GM12878 (cell line): ENCODE results near the gene R3HDM2. TPM values are rescaled to one million over a fixed set of nuclear protein-coding genes. Genes with fewer than 3 reads are reported as not detected.

Source experiments
- ATAC-seq: fragments of 200-7000 bp; cut with Tn5 transposase; 3 replicates; pipeline ENCODE4 v1.9.1; 2020; ENCODE audit warnings: mild to moderate bottlenecking, moderate library complexity
- BruUV-seq: library from RNA; stranded (reverse); fragments of 400-500 nt; replicated peaks from 2 replicates; lab custom pipeline; 2021; lab: Mats Ljungman, UMichigan
- CTCF ChIA-PET: fragments of 300-600 bp; sonication (Branson Sonifier 250); formaldehyde crosslinking; extraction: SDS; loops from one replicate; lab custom pipeline; 2021; ENCODE audit warnings: inconsistent platforms; lab: Yijun Ruan, JAX
- POLR2A ChIA-PET: fragments of 350-600 bp; formaldehyde crosslinking; extraction: SDS; loops from one replicate; lab custom pipeline; 2021; ENCODE audit warnings: inconsistent platforms; lab: Charles Lee
- RAD21 ChIA-PET: fragments of 300-600 bp; sonication (Branson Sonifier 250); formaldehyde crosslinking; loops from one replicate; lab custom pipeline; 2023; ENCODE audit warnings: antibody characterized with exemption; ENCODE audit not compliant: unreplicated experiment; lab: Charles Lee
- SMC1A ChIA-PET: fragments of 300-600 bp; sonication (Branson Sonifier 250); formaldehyde crosslinking; loops from one replicate; lab custom pipeline; 2023; ENCODE audit not compliant: unreplicated experiment, uncharacterized antibody; lab: Charles Lee
- DNase-seq: peaks from one replicate; pipeline ENCODE4 v3.0.0-alpha.2; 2011; ENCODE audit warnings: low read depth, low spot score
- FAIRE-seq: peaks from 3 replicates; lab custom pipeline; 2011; peaks lifted over from hg19 to GRCh38; lab: Jason Lieb, UNC
- H2AFZ ChIP-seq: 2 replicates; pipeline ENCODE4 v1.6.0; 2011; ENCODE audit warnings: low read depth, low read length, control low read depth; ENCODE audit not compliant: control insufficient read depth
- H3K27ac ChIP-seq: 2 replicates; pipeline ENCODE4 v1.5.1; 2011; ENCODE audit warnings: control low read depth; ENCODE audit not compliant: control insufficient read depth, insufficient read depth
- H3K27me3 ChIP-seq, 2 experiments: replicated peaks in 1 of 2; 2 replicates each; pipeline versions ENCODE4 v1.6.0 to v1.6.1; 2011; ENCODE audit warnings: low read length in 1 of 2; ENCODE audit not compliant: control insufficient read depth in 2 of 2, insufficient read depth in 2 of 2
- H3K36me3 ChIP-seq, 2 experiments: 2 replicates each; pipeline ENCODE4 v1.5.1; 2011; ENCODE audit warnings: low read length in 1 of 2; ENCODE audit not compliant: control insufficient read depth in 2 of 2, insufficient read depth in 2 of 2
- H3K4me1 ChIP-seq: 2 replicates; pipeline ENCODE4 v1.6.1; 2011; ENCODE audit warnings: mild to moderate bottlenecking, low read length, moderate library complexity, mixed read lengths; ENCODE audit not compliant: control insufficient read depth, insufficient read depth
- H3K4me2 ChIP-seq: 2 replicates; pipeline ENCODE4 v1.6.0; 2011; ENCODE audit warnings: control low read depth; ENCODE audit not compliant: control insufficient read depth, insufficient read depth
- H3K4me3 ChIP-seq: fragments of 200-600 bp; sonication (generic); 2 replicates; pipeline ENCODE4 v1.5.1; 2016
- H3K79me2 ChIP-seq: 2 replicates; pipeline ENCODE4 v1.6.0; 2011; ENCODE audit warnings: low read length; ENCODE audit not compliant: control insufficient read depth, insufficient read depth
- H3K9ac ChIP-seq: 2 replicates; pipeline ENCODE4 v1.8.0; 2011; ENCODE audit warnings: low read length, control low read depth, mixed read lengths; ENCODE audit not compliant: control insufficient read depth, insufficient read depth
- H3K9me3 ChIP-seq: replicated peaks from 3 replicates; pipeline ENCODE4 v1.5.1; 2011; ENCODE audit warnings: mild to moderate bottlenecking, low read length; ENCODE audit not compliant: control insufficient read depth, insufficient read depth
- H4K20me1 ChIP-seq: 2 replicates; pipeline ENCODE4 v1.6.0; 2011; ENCODE audit not compliant: control insufficient read depth, insufficient read depth
- ATF7 ChIP-seq: fragments of 450-650 bp; IDR thresholded peaks from 2 replicates; pipeline ENCODE4 v1.6.1; 2016; ENCODE audit warnings: low read depth, mild to moderate bottlenecking
- BCL11A ChIP-seq: IDR thresholded peaks from 2 replicates; pipeline ENCODE4 v1.6.1; 2011; ENCODE audit warnings: low read depth, low read length
- CEBPB ChIP-seq, 2 experiments: fragments of 150-350 bp in 1 of 2; IDR thresholded peaks; 2 replicates each; pipeline ENCODE4 v1.6.1; 2012 to 2014; ENCODE audit warnings: low read depth in 2 of 2, low read length in 2 of 2, borderline replicate concordance in 1 of 2, inconsistent platforms in 1 of 2
- CHD4 ChIP-seq: fragments of 200-600 bp; sonication (generic); IDR thresholded peaks from 2 replicates; pipeline ENCODE4 v1.6.1; 2016; ENCODE audit warnings: mild to moderate bottlenecking
- CREM ChIP-seq: IDR thresholded peaks from 2 replicates; pipeline ENCODE4 v1.6.1; 2014; ENCODE audit warnings: antibody characterized with exemption, low read depth
- EED ChIP-seq: sonication (generic); IDR thresholded peaks from 2 replicates; pipeline ENCODE4 v1.6.1; 2016; ENCODE audit warnings: antibody characterized with exemption, low read depth
- FOS ChIP-seq: IDR thresholded peaks from 3 replicates; pipeline ENCODE4 v1.6.1; 2011; ENCODE audit warnings: borderline replicate concordance; ENCODE audit not compliant: insufficient read length; ENCODE audit errors: extremely low read depth
- LARP7 ChIP-seq: fragments of 450-650 bp; IDR thresholded peaks from 2 replicates; pipeline ENCODE4 v1.6.1; 2017; ENCODE audit warnings: mild to moderate bottlenecking
- MEF2A ChIP-seq: IDR thresholded peaks from 2 replicates; pipeline ENCODE4 v1.6.1; 2011; ENCODE audit warnings: low read depth, mild to moderate bottlenecking, low read length, moderate library complexity; ENCODE audit not compliant: insufficient read depth
- REST ChIP-seq: IDR thresholded peaks from 2 replicates; pipeline ENCODE4 v1.6.1; 2012; ENCODE audit warnings: mild to moderate bottlenecking, low read depth, low read length
- RUNX3 ChIP-seq: IDR thresholded peaks from 2 replicates; pipeline ENCODE4 v1.6.1; 2012; ENCODE audit warnings: low read length, inconsistent platforms
- SIN3A ChIP-seq: IDR thresholded peaks from 2 replicates; pipeline ENCODE4 v1.6.1; 2012; ENCODE audit warnings: low read depth, low read length, improper control_type of control experiment
- SMAD1 ChIP-seq: fragments of 450-650 bp; IDR thresholded peaks from 2 replicates; pipeline ENCODE4 v1.6.1; 2018; ENCODE audit warnings: mild to moderate bottlenecking, low read depth; ENCODE audit not compliant: partially characterized antibody
- STAT3 ChIP-seq: IDR thresholded peaks from 2 replicates; pipeline ENCODE4 v1.6.1; 2011; ENCODE audit warnings: low read depth, low read length, improper control_type of control experiment
- WGBS: methylation state at CpG from one replicate; pipeline ENCODE4 v1.1.6; 2016; ENCODE audit warnings: low lambda C conversion rate; ENCODE audit not compliant: insufficient replicate concordance, insufficient coverage; ENCODE audit errors: missing lambda C conversion rate; 5-methylcytosine and 5-hydroxymethylcytosine counted together
- in situ Hi-C: fragments of 300-500 bp; cut with MboI; formaldehyde crosslinking; loops from 9 replicates; pipeline ENCODE4 v1.14.3; 2018; ENCODE audit warnings: mixed read lengths
- intact Hi-C: fragments of 100-400 bp; cut with micrococcal nuclease; formaldehyde crosslinking; loops from one replicate; pipeline ENCODE4 v1.14.2; 2022; ENCODE audit not compliant: unreplicated experiment
- polyA plus RNA-seq, 11 experiments: library from polyadenylated mRNA; depleted of rRNA in 4 of 11; unstranded in 6 of 11; stranded (reverse) in 5 of 11; fragments of >200 nt; fragmentation: Nextera tagmentation in 4 of 11; fragmentation: Illumina TruSeq in 1 of 11; extraction: Ambion mirVana in 4 of 11; extraction: Trizol in 1 of 11; gene quantifications; 1 replicate in 1 of 11; 2 replicates in 10 of 11; pipeline versions ENCODE4 v1.2.1 to v1.2.3, GENCODE V29; 2011 to 2016; ENCODE audit warnings: inconsistent platforms in 2 of 11, missing spikeins in 2 of 11, low read depth in 1 of 11
- total RNA-seq, 4 experiments: library from RNA; depleted of rRNA in 3 of 4; stranded (reverse); fragments of >200 nt in 3 of 4; fragmentation: Illumina TruSeq in 1 of 4; extraction: Trizol in 1 of 4; gene quantifications; 2 replicates each; pipeline versions ENCODE4 v1.2.1 to v1.2.3, GENCODE V29; 2013 to 2021

The R3HDM2 gene
- total and polyA plus RNA-seq, 10 of the 15 experiments (the other 5 are each of a cell fraction or from before 2014, with no cell fraction given): 4.6 to 26.1 (median 11.2) TPM

GRCh38 chr12:57237596-57237931, 193.3 kb downstream of the R3HDM2 start:
- Histone ChIP-seq H3K79me2 (no peaks in the 10 kb centered on the region), H3K36me3 (peaks cover 15% of the 10 kb centered on the region in 2 experiments; a peak in 3 of 4 replicates), H3K27me3 (peaks cover 5 to 8% of the 10 kb centered on the region in 2 experiments; a peak in 3 of 4 replicates), H2AFZ (no peak overlapping the region), H3K4me1 (peaks cover 38% of the 10 kb centered on the region), H3K9me3 (no peaks in the 10 kb centered on the region), H3K4me3 (no peak overlapping the region), H4K20me1 (0 out of 2 replicates have a peak, but pooled peaks cover 2% of the 10 kb centered on the region)
- ChIA-PET SMC1A (interaction anchor here (8.1 kb wide), 1 partner anchor 23 kb away, joined by 55 read pairs; no protein-coding TSS in a partner anchor), POLR2A (interaction anchor here (0.7 to 1.1 kb wide), 2 partner anchors 8 to 321 kb away, joined by 3 to 10 read pairs; partner anchors contain the start of gene SHMT2), RAD21 (interaction anchor here (0.6 to 4.6 kb wide), 6 partner anchors 8 to 223 kb away, joined by 3 to 36 read pairs (median 6); partner anchors contain the start of gene SHMT2), CTCF (interaction anchor here (0.6 to 10.7 kb wide), 6 partner anchors 10 to 223 kb away, joined by 3 to 271 read pairs (median 48); partner anchors contain the start of genes INHBE and SHMT2)
- no peak for FAIRE-seq
- WGBS: 12% methylated on average over 5 of the region's 5 CpGs
- DNase-seq: no peak
- in situ Hi-C loops: no loop called here
- TF ChIP-seq LARP7: no peak
- 0 out of 2 replicates have a peak, but pooled peaks have one; percentile 15 for TF ChIP-seq RUNX3
- TF ChIP-seq, all 136 proteins: peak for 1
- no TSS peak for BruUV-seq
- H3K4me2 ChIP-seq: no peak overlapping the region
- H3K9ac ChIP-seq: no peak overlapping the region
- no peak overlapping the region for H3K27ac ChIP-seq
- intact Hi-C loops: no loop called here
- no peak for ATAC-seq

DNA sequence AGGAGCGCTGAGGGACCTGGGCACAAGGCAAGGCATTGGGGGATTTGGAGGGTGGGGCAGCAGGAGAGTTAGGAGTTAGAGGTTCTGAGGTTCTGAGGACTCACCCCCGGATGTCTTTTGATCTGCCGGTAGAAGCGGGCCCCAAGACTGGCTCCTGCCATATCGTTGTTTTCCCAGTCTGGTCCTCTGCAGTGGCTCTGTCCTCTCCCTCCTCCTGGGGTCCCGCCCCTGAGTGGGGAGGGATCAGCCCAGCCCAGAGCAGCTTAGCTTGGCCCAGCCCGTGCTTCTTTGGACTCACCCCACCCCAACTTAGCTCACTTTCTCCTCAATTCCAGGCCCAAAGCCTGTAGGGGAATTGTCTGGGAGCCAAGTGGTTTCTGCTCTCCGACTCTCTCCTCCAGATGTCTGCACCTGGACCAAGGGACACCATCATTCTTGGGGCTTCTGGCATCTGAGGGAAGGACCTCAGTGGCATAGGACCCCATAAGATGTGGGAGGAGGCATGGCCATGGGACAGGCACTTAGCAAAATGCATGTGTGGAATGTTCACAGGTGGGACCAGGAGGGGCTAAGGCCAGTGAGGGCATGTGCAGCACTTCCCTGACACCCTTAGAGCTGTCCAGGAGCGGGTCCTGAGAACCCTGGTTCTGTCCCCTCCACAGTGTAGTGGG, 193.8 kb downstream of the R3HDM2 start:
- ChIA-PET RAD21 (interaction anchor here (1.2 to 4.6 kb wide), 2 partner anchors 7 to 10 kb away, joined by 9 to 36 read pairs; partner anchors contain the start of gene SHMT2), SMC1A (interaction anchor here (1.4 kb wide), 1 partner anchor 23 kb away, joined by 3 read pairs; no protein-coding TSS in a partner anchor), CTCF (interaction anchor here (0.6 to 10.7 kb wide), 4 partner anchors 9 to 223 kb away, joined by 3 to 271 read pairs (median 104); partner anchors contain the start of gene SHMT2), POLR2A (no interaction called here)
- no peak overlapping the region for H2AFZ ChIP-seq
- no peak overlapping the region for H3K27ac ChIP-seq
- DNase-seq: no peak
- no peak overlapping the region for H3K9ac ChIP-seq
- 54% methylated on average over 9 of the region's 9 CpGs for WGBS
- BruUV-seq: no TSS peak
- no peaks in the 10 kb centered on the region for H3K9me3 ChIP-seq
- H3K4me2 ChIP-seq: no peak overlapping the region
- peaks cover 19 to 20% of the 10 kb centered on the region in 2 experiments; a peak in 3 of 4 replicates for H3K36me3 ChIP-seq
- FAIRE-seq: no peak
- intact Hi-C loops: no loop called here
- H4K20me1 ChIP-seq: 0 out of 2 replicates have a peak, but pooled peaks cover 2% of the 10 kb centered on the region
- ATAC-seq: no peak
- in situ Hi-C loops: no loop called here
- no peaks in the 10 kb centered on the region for H3K79me2 ChIP-seq
- peaks cover 33% of the 10 kb centered on the region for H3K4me1 ChIP-seq
- H3K4me3 ChIP-seq: no peak overlapping the region
- H3K27me3 ChIP-seq: peaks cover 5 to 6% of the 10 kb centered on the region in 2 experiments; a peak in 3 of 4 replicates
- TF ChIP-seq EED (no peak), MEF2A (no peak), CREM (no peak), CEBPB (IDR thresholded peaks at IDR 0.05; ENCODE audit: borderline replicate concordance in 1 of 2, low read depth in 2 of 2, low read length in 2 of 2) (no peak), SIN3A (no peak), ATF7 (no peak), CHD4 (no peak), FOS (no peak), SMAD1 (no peak), BCL11A (no peak), REST (no peak), STAT3 (no peak)
